Esophagus (tissue), 2 donors: ENCODE data around the gene LMAN2L. TPM values are rescaled to one million over a fixed set of nuclear protein-coding genes. Genes with fewer than 3 reads are reported as not detected.

ENCODE experiments used
- H3K27ac ChIP-seq, 2 donors: one replicate each; pipeline ENCODE4 v1.5.1; 2013; ENCODE audit warnings: low read depth in 2 of 2, mild to moderate bottlenecking in 2 of 2, inconsistent platforms in 1 of 2, low read length in 1 of 2, moderate library complexity in 1 of 2
- H3K27me3 ChIP-seq, 2 donors: one replicate each; pipeline ENCODE4 v1.6.1; 2013; ENCODE audit warnings: low read length in 2 of 2, control low read depth in 1 of 2, mild to moderate bottlenecking in 1 of 2; ENCODE audit not compliant: insufficient read depth in 2 of 2, control insufficient read depth in 1 of 2
- H3K36me3 ChIP-seq, 2 donors: one replicate each; pipeline ENCODE4 v1.6.1; 2013; ENCODE audit warnings: low read length in 1 of 2; ENCODE audit not compliant: control insufficient read depth in 2 of 2, insufficient read depth in 2 of 2
- H3K4me1 ChIP-seq, 2 donors: one replicate each; pipeline ENCODE4 v1.6.1; 2013; ENCODE audit warnings: low read length in 1 of 2; ENCODE audit not compliant: control insufficient read depth in 2 of 2, insufficient read depth in 2 of 2
- H3K4me3 ChIP-seq, 2 donors: one replicate each; pipeline ENCODE4 v1.5.1; 2013; ENCODE audit warnings: low read length in 2 of 2, mild to moderate bottlenecking in 2 of 2, low read depth in 1 of 2, moderate library complexity in 1 of 2
- H3K9me3 ChIP-seq, 2 donors: one replicate each; pipeline ENCODE4 v1.6.1; 2013; ENCODE audit warnings: mild to moderate bottlenecking in 2 of 2, low read depth in 1 of 2, low read length in 1 of 2, moderate library complexity in 1 of 2; ENCODE audit not compliant: control insufficient read depth in 2 of 2, insufficient read depth in 1 of 2
- WGBS, 2 donors: extraction: QIAGEN DNeasy Blood & Tissue Kit; methylation state at CpG; one replicate each; pipeline ENCODE4 v1.1.7; 2013; 5-methylcytosine and 5-hydroxymethylcytosine counted together
- polyA plus RNA-seq, 2 donors: library from polyadenylated mRNA; stranded (reverse); fragments of 200-250 nt; gene quantifications; one replicate each; pipeline ENCODE4 v1.2.3, GENCODE V29; 2013
- donor health status: healthy with polysubstance abuse.
- donor health status: Bipolar disorder and iron deficiency.

Gene LMAN2L
- polyA plus RNA-seq, 2 donors, result 5.3 to 6.2 TPM

DNA sequence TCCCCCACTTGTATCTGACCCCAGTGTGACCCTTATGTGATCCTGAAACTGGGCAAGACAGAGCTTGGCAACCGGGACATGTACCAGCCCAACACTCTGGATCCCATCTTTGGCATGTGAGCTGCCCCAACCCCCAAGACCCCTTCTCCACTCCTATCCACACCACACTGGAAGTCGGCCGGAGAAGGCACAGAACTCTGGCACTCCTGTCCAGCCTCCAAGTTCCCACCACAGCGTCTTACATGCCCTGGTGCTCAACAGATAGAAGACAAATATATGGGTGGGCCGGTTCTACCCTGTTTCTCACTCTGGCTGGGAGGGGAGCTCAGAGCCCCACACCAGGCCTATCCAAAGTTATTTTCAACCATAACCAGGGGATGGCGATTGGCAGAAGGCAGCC is 40.8 kb downstream of the LMAN2L start:
- Histone ChIP-seq H3K27ac (no peak overlapping the region), H3K4me3 (no peak overlapping the region), H3K4me1 (peaks cover 0 to 17% of the 10 kb centered on the region in 2 donors), H3K27me3 (no peaks in the 10 kb centered on the region), H3K36me3 (peaks cover 0 to 4% of the 10 kb centered on the region in 2 donors), H3K9me3 (no peaks in the 10 kb centered on the region)
- 90 to 95% methylated on average over 6 of the region's 6 CpGs for WGBS, 2 donors

- H3K9me3 ChIP-seq, result no peaks in the 10 kb centered on the region
- peaks cover 0 to 4% of the 10 kb centered on the region in 2 donors for H3K36me3 ChIP-seq
- peaks cover 0 to 17% of the 10 kb centered on the region in 2 donors for H3K4me1 ChIP-seq
- H3K27ac ChIP-seq, result peak overlapping the region in 1 of 2 donors; percentile 65
- H3K4me3 ChIP-seq, result no peak overlapping the region
- H3K27me3 ChIP-seq, result no peaks in the 10 kb centered on the region
- 70 to 85% methylated on average over 11 to 14 of the region's 14 CpGs for WGBS, 2 donors
Measured at GRCh38 chr2:96698221-96698861, 41.5 kb downstream of the LMAN2L start.

DNA sequence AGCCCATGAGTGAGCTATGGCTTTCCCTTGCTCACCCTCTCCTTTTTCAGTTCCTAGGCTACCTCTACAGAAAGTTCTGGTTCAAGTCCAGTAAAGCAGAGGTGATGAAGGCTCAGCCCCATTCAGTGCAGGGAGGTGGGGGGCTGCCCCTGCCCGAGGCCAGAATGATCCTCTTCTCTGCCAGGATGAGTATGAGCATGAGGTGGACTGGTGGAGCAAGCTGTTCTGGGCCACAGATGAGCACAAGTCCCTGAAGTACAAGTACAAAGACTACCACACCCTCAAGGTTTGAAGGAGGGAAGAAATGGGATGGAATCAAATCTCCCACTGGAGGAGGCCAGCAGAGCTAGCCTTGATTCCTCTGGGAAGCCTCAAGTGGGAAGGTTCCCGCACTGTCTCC is 42.4 kb downstream of the LMAN2L start:
- H3K36me3 ChIP-seq, result no peaks in the 10 kb centered on the region
- peaks cover 0 to 17% of the 10 kb centered on the region in 2 donors for H3K4me1 ChIP-seq
- H3K27ac ChIP-seq, result peak overlapping the region in 1 of 2 donors; percentile 65
- no peaks in the 10 kb centered on the region for H3K27me3 ChIP-seq
- no peaks in the 10 kb centered on the region for H3K9me3 ChIP-seq
- WGBS, 2 donors, result 65 to 74% methylated on average over 2 of the region's 2 CpGs
- no peak overlapping the region for H3K4me3 ChIP-seq

GRCh38 chr2:96695602-96696001 is 44.3 kb downstream of the LMAN2L start:
- no peak overlapping the region for H3K27ac ChIP-seq
- no peaks in the 10 kb centered on the region for H3K9me3 ChIP-seq
- H3K4me1 ChIP-seq, result peaks cover 0 to 17% of the 10 kb centered on the region in 2 donors
- no peaks in the 10 kb centered on the region for H3K36me3 ChIP-seq
- H3K4me3 ChIP-seq, result no peak overlapping the region
- 83 to 84% methylated on average over 15 of the region's 15 CpGs for WGBS, 2 donors
- H3K27me3 ChIP-seq, result no peaks in the 10 kb centered on the region

DNA sequence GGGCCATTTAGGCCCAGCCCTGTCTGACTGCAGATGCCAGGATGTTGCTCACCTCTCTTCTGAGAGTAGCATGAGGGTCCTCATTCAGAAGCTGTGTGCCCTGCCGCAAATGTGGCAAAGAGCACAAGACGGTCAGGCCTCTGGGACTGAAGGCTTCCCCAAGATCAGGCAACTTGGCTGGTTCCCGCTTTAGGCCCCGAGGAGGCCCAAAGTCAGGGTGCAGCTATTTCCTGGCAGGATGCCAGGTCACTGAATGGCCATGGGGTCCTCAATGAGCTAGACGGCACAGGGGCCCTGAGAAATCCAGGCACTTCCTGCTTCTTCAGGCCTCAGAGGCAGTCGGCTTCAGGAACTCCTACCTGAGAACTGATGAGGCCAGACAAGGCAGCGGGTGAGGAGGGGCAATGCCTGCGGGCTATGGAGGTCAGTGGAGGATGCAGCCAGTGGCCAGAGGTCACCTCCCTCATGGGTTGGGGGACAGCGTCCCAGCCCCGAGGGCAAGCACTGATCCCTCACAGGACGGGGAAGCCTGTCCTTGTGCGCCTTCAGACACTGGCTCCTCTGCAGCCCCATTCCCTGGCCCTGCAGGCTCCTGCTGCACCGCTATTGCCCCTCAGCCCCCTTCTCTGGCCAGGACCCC is 44.9 kb downstream of the LMAN2L start:
- Histone ChIP-seq H3K27me3 (no peaks in the 10 kb centered on the region), H3K27ac (no peak overlapping the region), H3K4me3 (no peak overlapping the region), H3K9me3 (no peaks in the 10 kb centered on the region), H3K4me1 (peaks cover 0 to 17% of the 10 kb centered on the region in 2 donors), H3K36me3 (no peaks in the 10 kb centered on the region)
- WGBS, 2 donors, result 85 to 87% methylated on average over 13 of the region's 13 CpGs

- H3K9me3 ChIP-seq, result no peaks in the 10 kb centered on the region
- H3K36me3 ChIP-seq, result no peaks in the 10 kb centered on the region
- H3K27ac ChIP-seq, result no peak overlapping the region
- no peaks in the 10 kb centered on the region for H3K27me3 ChIP-seq
- no peak overlapping the region for H3K4me3 ChIP-seq
- WGBS, 2 donors, result 91 to 92% methylated on average over 8 of the region's 8 CpGs
- H3K4me1 ChIP-seq, result peaks cover 0 to 17% of the 10 kb centered on the region in 2 donors
Measured at GRCh38 chr2:96694279-96694678, 45.6 kb downstream of the LMAN2L start.

DNA sequence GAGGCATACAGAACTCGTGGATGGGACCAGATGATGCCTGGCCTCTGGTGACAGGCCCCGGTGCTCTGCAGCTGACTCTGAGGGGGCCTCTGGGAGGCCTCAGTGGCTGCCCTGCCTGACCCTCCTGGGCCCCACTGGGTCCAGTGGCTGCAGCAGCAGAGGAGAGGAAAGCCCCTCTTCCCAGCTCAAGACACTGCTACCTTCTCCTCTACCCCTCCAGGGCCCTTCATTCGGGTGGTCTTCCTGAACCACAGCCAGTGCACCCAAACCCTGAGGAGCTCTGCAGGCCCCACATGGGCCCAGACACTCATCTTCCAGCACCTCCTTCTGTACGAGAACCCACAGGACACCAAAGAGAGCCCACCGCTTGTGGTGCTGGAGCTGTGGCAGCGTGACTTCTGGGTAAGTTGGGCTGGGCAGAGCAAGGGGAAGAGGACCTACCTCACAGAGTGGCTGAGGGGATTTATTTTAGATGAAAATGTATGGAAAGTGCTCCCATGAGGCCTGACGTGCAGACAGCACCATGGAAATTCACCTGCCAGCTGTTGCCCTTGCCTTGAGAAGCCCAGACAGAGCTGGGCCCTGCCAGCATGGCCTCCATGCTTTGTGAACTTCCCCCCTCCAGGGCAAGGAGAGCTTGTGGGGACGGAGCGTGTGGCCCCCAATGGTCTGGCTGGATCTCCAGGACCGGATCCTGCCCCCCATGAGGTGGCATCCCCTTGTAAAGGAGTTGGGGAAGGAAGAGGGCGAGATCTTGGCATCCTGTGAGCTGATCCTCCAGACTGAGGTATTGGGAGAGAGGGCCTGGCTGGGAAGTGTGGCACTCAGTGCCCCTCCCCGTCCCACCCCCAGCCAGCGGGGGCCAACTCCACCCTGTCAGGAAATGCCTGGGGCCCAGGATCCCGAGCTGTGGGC is 46.3 kb downstream of the LMAN2L start:
- H3K4me1 ChIP-seq, result peaks cover 0 to 15% of the 10 kb centered on the region in 2 donors
- no peaks in the 10 kb centered on the region for H3K9me3 ChIP-seq
- H3K36me3 ChIP-seq, result no peaks in the 10 kb centered on the region
- 76 to 79% methylated on average over 14 of the region's 14 CpGs for WGBS, 2 donors
- no peaks in the 10 kb centered on the region for H3K27me3 ChIP-seq
- no peak overlapping the region for H3K4me3 ChIP-seq
- no peak overlapping the region for H3K27ac ChIP-seq

DNA sequence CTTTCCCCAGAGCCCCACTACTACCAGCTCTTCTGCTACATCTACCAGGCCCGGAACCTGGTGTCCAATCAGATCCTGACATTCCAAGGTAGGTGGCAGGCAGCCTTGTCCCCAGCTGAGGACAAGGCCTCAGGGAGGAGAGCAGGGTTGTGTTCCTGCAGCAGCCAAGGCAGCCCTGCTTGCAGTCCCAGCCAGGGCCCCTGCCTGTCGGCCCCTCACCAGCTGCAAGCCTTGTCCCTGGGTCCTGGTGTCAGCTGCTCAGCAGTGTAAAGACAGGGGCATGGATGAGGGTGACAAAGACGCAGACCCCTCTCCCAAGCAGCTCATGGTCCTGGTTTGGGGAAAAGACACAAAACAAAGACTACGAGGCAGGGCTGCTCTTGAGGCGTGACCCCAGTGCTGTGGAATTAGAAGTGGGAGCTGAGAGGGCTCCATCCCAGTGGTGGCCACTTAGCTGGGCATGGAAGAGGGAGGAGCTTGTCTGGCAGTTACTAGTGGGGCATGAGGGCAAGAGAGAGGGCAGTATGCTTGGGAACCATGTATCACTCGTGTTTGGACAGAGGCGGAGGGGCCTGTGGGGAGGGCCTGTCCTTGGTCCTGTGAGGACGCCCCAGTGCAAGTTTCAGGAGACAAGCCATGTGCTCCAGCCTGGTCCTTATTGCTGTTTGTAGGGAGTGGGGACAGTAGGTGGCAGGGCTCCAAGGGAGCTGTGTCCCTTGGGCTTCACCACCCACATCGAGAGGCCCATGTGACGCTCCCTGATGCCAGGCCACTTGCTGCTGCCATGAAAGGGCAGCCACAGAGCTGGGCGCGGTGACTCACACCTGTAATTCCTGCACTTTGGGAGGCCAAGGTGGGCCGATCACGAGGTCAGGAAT is 47.5 kb downstream of the LMAN2L start:
- no peak overlapping the region for H3K27ac ChIP-seq
- no peak overlapping the region for H3K4me3 ChIP-seq

More for the DNA sequence above, 47.5 kb downstream of the LMAN2L start:
- Histone ChIP-seq H3K27me3 (no peaks in the 10 kb centered on the region), H3K36me3 (no peaks in the 10 kb centered on the region), H3K9me3 (no peaks in the 10 kb centered on the region), H3K4me1 (peaks cover 0 to 3% of the 10 kb centered on the region in 2 donors)
- WGBS, 2 donors, result 89 to 91% methylated on average over 14 of the region's 14 CpGs
